GM23338 (cell line): Measurements from ENCODE around the gene HELT. TPM values are rescaled to one million over a fixed set of nuclear protein-coding genes. Genes with fewer than 3 reads are reported as not detected.

Experiments used
- ATAC-seq: fragments of 200-7000 bp; cut with Tn5 transposase; 3 replicates; pipeline ENCODE4 v1.9.1; 2020
- DNase-seq: peaks from one replicate; pipeline ENCODE4 v3.0.0-alpha.2; 2015; ENCODE audit warnings: low spot score
- H2AFZ ChIP-seq: fragments of 200-600 bp; sonication (generic); 2 replicates; pipeline ENCODE4 v1.8.0; 2016; ENCODE audit warnings: antibody characterized with exemption, mild to moderate bottlenecking, moderate library complexity
- H3F3A ChIP-seq: fragments of 200-600 bp; sonication (generic); replicated peaks from 2 replicates; pipeline ENCODE4 v1.8.0; 2017; ENCODE audit warnings: antibody characterized with exemption, mixed run types, low read depth
- H3K27ac ChIP-seq: fragments of 200-600 bp; sonication (generic); 2 replicates; pipeline ENCODE4 v1.6.1; 2016; ENCODE audit warnings: low read depth
- H3K27me3 ChIP-seq: fragments of 200-600 bp; sonication (generic); 2 replicates; pipeline ENCODE4 v1.8.0; 2016; ENCODE audit warnings: mild to moderate bottlenecking, mixed run types, moderate library complexity; ENCODE audit not compliant: insufficient read depth
- H3K36me3 ChIP-seq: fragments of 200-600 bp; sonication (generic); 2 replicates; pipeline ENCODE4 v1.8.0; 2016; ENCODE audit warnings: mild to moderate bottlenecking; ENCODE audit not compliant: insufficient read depth
- H3K4me1 ChIP-seq: fragments of 200-600 bp; sonication (generic); 2 replicates; pipeline ENCODE4 v1.8.0; 2016; ENCODE audit warnings: mild to moderate bottlenecking, moderate library complexity; ENCODE audit not compliant: insufficient read depth
- H3K4me2 ChIP-seq: fragments of 200-600 bp; sonication (generic); 2 replicates; pipeline ENCODE4 v1.7.1; 2017; ENCODE audit warnings: mixed run types
- H3K4me3 ChIP-seq: fragments of 200-600 bp; sonication (generic); 2 replicates; pipeline ENCODE4 v1.6.1; 2016; ENCODE audit warnings: mixed run types
- H3K79me2 ChIP-seq: fragments of 200-600 bp; sonication (generic); replicated peaks from 2 replicates; pipeline ENCODE4 v1.8.0; 2017; ENCODE audit warnings: mild to moderate bottlenecking; ENCODE audit not compliant: insufficient read depth
- H3K9me2 ChIP-seq: fragments of 200-600 bp; sonication (generic); 2 replicates; pipeline ENCODE4 v1.8.0; 2017; ENCODE audit not compliant: insufficient read depth
- H4K20me1 ChIP-seq: fragments of 200-600 bp; sonication (generic); replicated peaks from 2 replicates; pipeline ENCODE4 v1.8.0; 2017; ENCODE audit warnings: mild to moderate bottlenecking; ENCODE audit not compliant: insufficient read depth
- H3K27ac Mint-ChIP-seq: 2 replicates; pipeline ENCODE4 v1.8.0; 2020; ENCODE audit warnings: inconsistent platforms, mild to moderate bottlenecking, moderate library complexity, mixed read lengths
- H3K27me3 Mint-ChIP-seq: 3 replicates; pipeline ENCODE4 v1.8.0; 2022; ENCODE audit warnings: low read depth, mild to moderate bottlenecking, moderate library complexity, mixed read lengths, inconsistent platforms; ENCODE audit not compliant: insufficient read depth, poor library complexity
- H3K36me3 Mint-ChIP-seq: 3 replicates; pipeline ENCODE4 v1.8.0; 2021; ENCODE audit warnings: low read depth, mild to moderate bottlenecking, inconsistent platforms, moderate library complexity, mixed read lengths
- H3K4me1 Mint-ChIP-seq: 3 replicates; pipeline ENCODE4 v1.8.0; 2020; ENCODE audit warnings: mild to moderate bottlenecking, inconsistent platforms, mixed read lengths
- H3K4me3 Mint-ChIP-seq: 3 replicates; pipeline ENCODE4 v1.8.0; 2021; ENCODE audit warnings: moderate library complexity, mild to moderate bottlenecking, inconsistent platforms, mixed read lengths
- H3K9me3 Mint-ChIP-seq: 3 replicates; pipeline ENCODE4 v1.8.0; 2020; ENCODE audit warnings: moderate library complexity, mild to moderate bottlenecking, inconsistent platforms, mixed read lengths
- EZH2 ChIP-seq: fragments of 200-600 bp; sonication (generic); IDR thresholded peaks from one replicate; pipeline ENCODE4 v1.8.0; 2017; ENCODE audit warnings: antibody characterized with exemption, mild to moderate bottlenecking, low read depth; ENCODE audit not compliant: unreplicated experiment
- EZH2phosphoT487 ChIP-seq: fragments of 200-600 bp; sonication (generic); IDR thresholded peaks from one replicate; pipeline ENCODE4 v1.8.1; 2018; ENCODE audit warnings: antibody characterized with exemption; ENCODE audit not compliant: unreplicated experiment
- POLR2AphosphoS5 ChIP-seq: IDR thresholded peaks from 2 replicates; pipeline ENCODE4 v1.6.1; 2016; ENCODE audit warnings: antibody characterized with exemption, low read depth
- ZNF331 ChIP-seq: fragments of 250-450 bp; sonication (Bioruptor Pico); IDR thresholded peaks from 2 replicates; pipeline ENCODE4 v1.5.0; 2020; ENCODE audit warnings: low read depth, mild to moderate bottlenecking, moderate library complexity
- polyA plus RNA-seq: library from polyadenylated mRNA; unstranded; fragments of >200 nt; fragmentation: Nextera tagmentation; extraction: Ambion mirVana; gene quantifications from 2 replicates; pipeline ENCODE4 v1.2.1, GENCODE V29; 2016
- total RNA-seq: library from RNA; depleted of rRNA; stranded (reverse); fragments of >200 nt; shearing (Covaris generic); gene quantifications from 2 replicates; pipeline ENCODE4 v1.2.3, GENCODE V29; 2014
- TF ChIP-seq, protein P1 (sequence below), 2 experiments: fragments of 200-600 bp in 1 of 2; sonication (generic) in 1 of 2; conservative IDR thresholded peaks; 2 replicates each; pipeline versions ENCODE4 v1.5.1 to v1.6.1; 2016 to 2017; ENCODE audit warnings: antibody characterized with exemption in 2 of 2, low read depth in 2 of 2, mild to moderate bottlenecking in 2 of 2, moderate library complexity in 1 of 2

Gene HELT
- total and polyA plus RNA-seq, 2 experiments from 2014 or later = not detected

- TF ChIP-seq EZH2 (peak; percentile 74), ZNF331 (no peak), EZH2phosphoT487 (peak; percentile 88), POLR2AphosphoS5 (no peak)
- DNase-seq (peak; percentile 81), ATAC-seq (peak; percentile 28)
- H3K27ac Mint-ChIP-seq = no peak overlapping the region
- Histone ChIP-seq H2AFZ (peak overlapping the region; percentile 72; the same call in 1 of the 2 replicates), H3K4me2 (peak overlapping the region; percentile 82), H3K36me3 (no peaks in the 10 kb centered on the region), H3K9me2 (no peaks in the 10 kb centered on the region), H3K27me3 (peaks cover 100% of the 10 kb centered on the region), H3K27ac (no peak overlapping the region), H3K4me3 (peak overlapping the region; percentile 54), H3F3A (peaks cover 22% of the 10 kb centered on the region; the same call in 1 of the 2 replicates), H3K4me1 (peaks cover 51% of the 10 kb centered on the region), H3K79me2 (no peaks in the 10 kb centered on the region), H4K20me1 (peaks cover 9% of the 10 kb centered on the region; the same call in 1 of the 2 replicates)
- peaks cover 100% of the 10 kb centered on the region for H3K27me3 Mint-ChIP-seq
- peak overlapping the region; percentile 66 for H3K4me3 Mint-ChIP-seq
- H3K4me1 Mint-ChIP-seq = peaks cover 45% of the 10 kb centered on the region
- peaks cover 3% of the 10 kb centered on the region; the same call in 1 of the 3 replicates for H3K9me3 Mint-ChIP-seq
- H3K36me3 Mint-ChIP-seq = no peaks in the 10 kb centered on the region
These were observed 2.1 kb downstream of the HELT start for GRCh38 chr4:185020293-185020808.

DNA sequence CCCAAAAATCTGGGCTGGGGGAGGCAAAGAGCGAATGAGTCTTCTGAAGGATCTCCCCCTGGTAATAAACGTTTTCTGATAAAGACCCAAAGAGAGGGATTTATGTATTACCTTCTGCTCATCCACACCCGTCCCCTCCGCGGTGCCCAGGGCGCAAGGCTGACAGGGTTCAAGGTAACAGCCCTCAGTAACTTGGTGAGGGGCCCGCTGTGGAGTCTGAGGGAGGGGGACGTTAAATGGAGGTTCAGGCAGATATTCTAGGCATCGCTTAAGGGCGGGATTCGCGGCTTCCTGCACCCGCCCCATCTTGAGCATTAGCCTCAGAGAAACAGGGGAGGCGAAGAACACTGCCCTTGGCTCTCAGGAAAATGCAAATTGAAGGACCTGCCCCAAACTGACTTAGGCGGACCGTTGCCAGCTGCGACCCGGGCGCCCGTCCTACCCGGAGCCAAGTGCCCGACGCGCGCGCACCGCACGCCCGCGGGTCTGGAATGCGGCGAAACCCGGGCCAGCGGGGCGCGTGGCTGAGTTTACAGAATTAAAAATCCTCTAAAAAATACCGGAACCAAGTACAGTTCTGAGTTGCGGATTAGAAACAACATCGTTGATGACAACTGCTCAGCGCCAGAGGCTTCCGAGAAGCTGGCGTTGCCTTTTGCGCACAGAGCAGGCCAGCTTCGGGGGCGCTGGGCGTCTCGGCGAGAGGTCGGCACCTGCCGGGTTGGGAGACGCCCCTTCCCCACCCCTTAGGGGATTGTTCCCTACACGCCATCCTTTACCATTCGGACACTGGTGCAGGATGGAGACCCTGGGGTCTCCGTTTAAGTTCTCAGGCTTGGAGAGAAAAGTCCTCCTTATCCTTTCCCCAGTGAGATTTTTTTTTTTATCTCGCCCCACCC, 2.8 kb downstream of the HELT start:
- Histone ChIP-seq H3K27ac (no peak overlapping the region), H4K20me1 (peaks cover 4% of the 10 kb centered on the region; the same call in 1 of the 2 replicates), H3K36me3 (no peaks in the 10 kb centered on the region), H3K4me1 (peaks cover 45% of the 10 kb centered on the region), H3K79me2 (no peaks in the 10 kb centered on the region), H3K9me2 (no peaks in the 10 kb centered on the region), H3K4me2 (peak overlapping the region; percentile 82), H3K27me3 (peaks cover 100% of the 10 kb centered on the region), H2AFZ (peak overlapping the region; percentile 72; the same call in 1 of the 2 replicates), H3F3A (peaks cover 17% of the 10 kb centered on the region; the same call in 1 of the 2 replicates), H3K4me3 (peak overlapping the region; percentile 54)
- TF ChIP-seq EZH2 = peak; percentile 90
- peak; percentile 66 for TF ChIP-seq EZH2phosphoT487
- TF ChIP-seq, protein P1, sequence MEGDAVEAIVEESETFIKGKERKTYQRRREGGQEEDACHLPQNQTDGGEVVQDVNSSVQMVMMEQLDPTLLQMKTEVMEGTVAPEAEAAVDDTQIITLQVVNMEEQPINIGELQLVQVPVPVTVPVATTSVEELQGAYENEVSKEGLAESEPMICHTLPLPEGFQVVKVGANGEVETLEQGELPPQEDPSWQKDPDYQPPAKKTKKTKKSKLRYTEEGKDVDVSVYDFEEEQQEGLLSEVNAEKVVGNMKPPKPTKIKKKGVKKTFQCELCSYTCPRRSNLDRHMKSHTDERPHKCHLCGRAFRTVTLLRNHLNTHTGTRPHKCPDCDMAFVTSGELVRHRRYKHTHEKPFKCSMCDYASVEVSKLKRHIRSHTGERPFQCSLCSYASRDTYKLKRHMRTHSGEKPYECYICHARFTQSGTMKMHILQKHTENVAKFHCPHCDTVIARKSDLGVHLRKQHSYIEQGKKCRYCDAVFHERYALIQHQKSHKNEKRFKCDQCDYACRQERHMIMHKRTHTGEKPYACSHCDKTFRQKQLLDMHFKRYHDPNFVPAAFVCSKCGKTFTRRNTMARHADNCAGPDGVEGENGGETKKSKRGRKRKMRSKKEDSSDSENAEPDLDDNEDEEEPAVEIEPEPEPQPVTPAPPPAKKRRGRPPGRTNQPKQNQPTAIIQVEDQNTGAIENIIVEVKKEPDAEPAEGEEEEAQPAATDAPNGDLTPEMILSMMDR (conservative IDR thresholded peaks at IDR 0.05; ENCODE audit: low read depth in 2 of 2) = no peak
- H3K4me3 Mint-ChIP-seq = peak overlapping the region; percentile 66
- H3K27ac Mint-ChIP-seq = no peak overlapping the region
- ATAC-seq (peak; percentile 2), DNase-seq (peak; percentile 65)
- no peaks in the 10 kb centered on the region for H3K36me3 Mint-ChIP-seq
- peaks cover 40% of the 10 kb centered on the region for H3K4me1 Mint-ChIP-seq
- peaks cover 100% of the 10 kb centered on the region for H3K27me3 Mint-ChIP-seq
- peaks cover 3% of the 10 kb centered on the region; the same call in 1 of the 3 replicates for H3K9me3 Mint-ChIP-seq
